GM21515 (cell line): ENCODE data around the gene CLMN.

ENCODE experiments used
- ATAC-seq: cut with Tn5 transposase; IDR thresholded peaks from one replicate; pipeline ENCODE4 v1.9.1; 2021; ENCODE audit not compliant: unreplicated experiment

Gene CLMN

DNA sequence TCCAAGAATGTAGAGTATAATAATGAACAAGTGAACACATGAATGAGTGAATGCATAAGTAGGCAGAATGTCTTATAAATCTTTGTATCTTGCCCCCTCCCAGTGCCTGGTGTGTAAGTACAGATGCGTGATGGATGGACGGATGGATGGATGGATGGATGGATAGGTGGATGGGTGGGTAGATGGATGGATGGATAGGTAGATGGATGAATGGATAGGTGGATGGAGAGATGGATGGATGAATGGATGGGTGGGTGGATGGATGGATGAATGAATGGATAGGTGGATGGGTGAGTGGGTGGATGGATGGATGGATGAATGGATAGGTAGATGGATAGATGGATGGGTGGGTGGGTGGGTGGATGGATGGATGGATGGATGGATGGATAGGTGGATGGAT is 74.4 kb downstream of the CLMN start:
- ATAC-seq, result no peak

DNA sequence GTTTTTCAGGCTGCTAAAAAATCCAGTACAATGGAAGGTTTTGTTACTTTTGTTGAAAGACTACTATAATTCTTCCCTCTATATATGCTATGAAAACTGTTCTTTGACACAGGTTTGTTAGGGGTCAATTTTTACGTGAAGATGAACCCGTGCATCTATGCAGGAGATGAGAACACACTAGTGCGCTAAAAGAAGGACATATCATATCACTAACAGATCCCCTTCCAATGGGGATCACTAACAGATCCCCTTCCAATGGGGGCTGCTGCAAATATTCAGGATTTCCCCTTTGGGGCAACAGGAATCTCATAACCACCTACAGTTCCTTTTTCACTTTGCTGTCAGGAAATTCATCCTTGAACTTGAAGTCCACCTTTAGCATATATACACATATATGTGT is 75.1 kb downstream of the CLMN start:
- no peak for ATAC-seq

DNA sequence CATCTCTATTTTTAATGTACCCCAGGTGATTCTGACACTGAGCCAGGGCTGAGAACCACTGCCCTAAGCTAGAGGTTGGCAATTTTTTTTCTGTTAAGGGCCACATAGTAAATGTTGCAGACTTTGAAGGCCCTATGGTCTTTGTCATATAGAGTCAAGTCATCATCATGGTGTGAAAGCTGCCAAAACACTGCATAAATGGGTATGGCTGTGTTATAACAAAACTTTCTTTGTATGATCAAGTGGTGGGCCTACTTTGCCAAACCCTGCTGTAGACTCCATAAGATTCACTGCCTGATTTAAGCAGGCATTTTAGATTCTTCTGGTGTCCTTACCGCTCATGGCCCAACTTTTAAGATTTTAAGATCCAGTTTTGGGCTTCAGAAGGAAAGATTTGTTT is 76.8 kb downstream of the CLMN start:
- ATAC-seq, result no peak

DNA sequence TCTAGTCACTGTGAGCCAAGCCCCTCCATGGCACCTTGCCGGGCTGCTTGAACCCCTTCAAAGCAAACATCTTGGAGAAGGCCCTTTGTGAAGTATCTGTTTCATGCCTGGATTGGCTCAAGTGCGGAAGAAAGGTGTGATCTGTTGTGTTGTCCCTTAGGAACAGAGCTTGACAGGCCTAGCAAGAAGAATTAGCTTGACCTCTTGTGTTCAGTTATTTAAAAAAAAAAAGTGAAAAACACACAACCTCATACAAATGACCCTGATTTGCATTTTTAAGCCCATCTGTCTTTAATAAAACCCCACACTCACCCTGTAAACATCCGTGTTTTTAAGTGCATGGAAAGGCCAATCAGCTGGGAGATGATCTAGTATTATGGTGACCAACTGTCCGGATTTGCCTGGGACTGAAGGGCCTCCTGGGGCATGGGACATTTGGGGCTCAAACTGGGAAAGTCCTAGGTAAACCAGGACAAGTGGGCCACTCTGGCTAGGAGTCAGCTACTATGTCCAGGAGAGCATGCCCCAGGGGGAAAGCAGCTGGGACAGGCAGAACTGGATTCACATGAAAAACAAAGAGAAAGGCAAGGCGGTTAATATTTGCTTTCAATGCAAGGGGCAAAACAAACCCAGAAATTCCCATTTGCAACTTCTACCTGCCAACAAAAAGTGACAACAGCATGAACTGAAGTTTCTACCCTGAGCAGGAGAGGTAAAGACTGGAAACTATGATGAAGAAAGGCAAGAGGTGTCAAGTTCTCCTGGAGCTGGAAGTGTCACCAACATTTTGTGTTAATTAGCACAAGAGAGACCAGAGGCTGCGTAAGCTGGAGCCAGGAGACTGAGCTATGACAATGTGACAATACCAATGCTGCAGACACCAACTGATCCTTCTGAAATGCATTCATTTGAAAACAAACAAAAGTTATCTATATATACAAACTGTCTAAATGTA is 78.6 kb downstream of the CLMN start:
- no peak for ATAC-seq

DNA sequence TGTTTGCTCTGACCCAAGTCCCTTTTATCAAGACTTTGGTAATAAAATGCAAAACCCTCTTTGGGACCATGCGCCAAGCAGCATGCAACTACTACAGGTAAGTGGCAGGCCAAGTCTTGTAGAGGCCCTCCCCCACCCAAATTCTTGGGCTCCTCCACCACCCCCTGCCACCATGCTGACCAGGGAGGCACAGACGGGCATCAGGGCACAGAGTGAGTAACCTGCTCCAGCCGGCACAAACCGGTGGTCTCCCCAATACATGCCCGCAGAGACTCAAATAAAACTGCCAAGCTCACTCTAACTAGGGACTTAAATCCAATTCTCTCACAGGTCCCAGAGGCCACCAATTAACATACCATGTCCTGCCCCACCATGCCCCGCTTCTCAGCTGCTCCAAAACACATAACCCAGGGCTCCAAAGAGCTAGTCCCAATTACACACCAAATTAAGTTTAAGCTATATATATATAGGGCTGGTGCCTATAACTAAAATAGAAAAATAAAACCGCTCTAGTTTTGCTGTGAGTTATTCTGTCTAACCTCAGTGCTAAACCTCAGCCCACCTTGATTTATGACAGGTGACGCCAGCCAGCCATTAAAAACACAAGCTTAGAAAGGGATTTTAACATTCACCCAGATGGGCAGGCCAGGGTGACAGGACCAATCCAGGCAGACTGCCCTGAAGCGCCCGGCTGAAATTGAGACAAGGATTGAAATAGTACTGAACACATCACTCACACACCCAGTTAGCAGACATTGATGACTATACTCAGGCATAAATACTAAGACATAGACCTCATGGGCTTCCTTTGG is 81.0 kb downstream of the CLMN start:
- ATAC-seq, result no peak

DNA sequence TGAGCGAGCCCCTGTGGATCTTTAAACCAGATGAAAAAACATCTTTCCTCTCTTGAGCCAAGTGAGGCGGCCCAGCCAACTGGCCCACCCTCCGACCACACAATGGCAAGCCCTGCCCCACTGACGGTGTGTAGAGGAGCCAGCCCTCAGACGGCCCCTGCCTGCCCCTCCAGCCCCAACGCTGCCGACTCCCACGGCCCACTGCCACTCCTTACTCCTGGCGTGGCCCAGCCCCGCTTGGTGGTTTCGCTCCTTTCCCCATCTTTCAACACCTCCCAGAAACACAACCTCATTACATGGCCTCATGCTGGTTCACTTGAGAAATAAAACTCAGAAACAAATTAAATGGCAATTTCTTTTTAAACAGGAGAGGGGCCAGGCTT is 81.8 kb downstream of the CLMN start:
- ATAC-seq, result no peak

DNA sequence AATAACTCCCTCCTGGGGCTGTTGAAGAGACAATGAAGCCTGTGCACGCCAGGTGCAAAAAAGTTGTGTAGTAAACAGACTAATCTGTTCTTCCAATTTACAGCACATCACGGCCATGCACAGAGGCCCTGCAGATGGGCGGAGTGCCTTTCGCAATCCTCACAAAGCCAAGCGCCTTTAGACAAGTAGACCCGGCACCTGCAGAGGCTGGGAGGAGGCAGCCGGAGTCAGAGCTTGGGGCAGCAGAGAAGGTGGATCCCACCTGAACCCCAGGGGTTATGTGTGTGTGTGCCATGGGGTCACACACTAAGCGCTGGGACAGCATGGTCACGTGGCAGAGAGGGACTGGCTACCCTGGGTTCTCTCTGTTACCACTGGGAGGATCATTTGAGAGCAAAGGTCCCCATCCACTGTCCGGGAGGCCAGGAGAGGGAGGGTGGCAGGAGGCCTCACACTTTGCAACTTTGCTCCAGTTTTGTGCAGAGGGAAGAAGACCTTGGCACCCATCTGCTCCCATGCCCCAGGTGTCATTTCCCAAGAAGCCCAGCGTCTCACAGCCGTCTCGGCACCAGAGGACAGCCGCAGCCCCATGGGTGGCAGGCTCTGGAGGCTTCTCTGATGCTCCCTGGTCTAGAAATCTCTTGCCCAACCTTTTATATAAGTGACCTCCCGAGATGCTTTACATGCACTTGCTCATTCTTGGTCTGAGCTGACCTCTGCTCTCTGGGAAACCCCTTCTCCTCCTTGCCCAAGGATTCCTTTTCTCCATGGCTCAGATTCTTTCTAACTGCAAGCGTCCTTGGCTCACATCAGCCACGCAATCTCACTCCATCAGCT is 82.4 kb downstream of the CLMN start:
- ATAC-seq, result no peak

DNA sequence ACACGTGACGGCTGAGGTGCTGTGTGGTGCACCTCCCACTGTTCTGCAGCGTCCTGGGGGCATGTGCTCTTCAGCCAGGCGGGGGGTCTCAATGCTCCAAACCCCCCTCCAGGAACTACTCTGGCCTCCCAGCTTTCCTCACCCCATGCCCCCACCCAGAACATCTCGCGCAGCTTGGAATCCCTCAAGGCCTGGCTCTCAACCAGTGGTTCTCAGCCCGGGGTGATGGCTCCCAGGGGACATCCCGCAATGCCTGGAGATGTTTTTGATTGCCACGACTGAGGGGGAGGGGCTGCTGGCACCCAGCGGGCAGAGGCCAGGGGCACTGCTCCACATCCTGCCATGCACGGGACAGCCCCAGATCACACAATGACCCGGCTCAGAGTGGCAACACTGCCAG is 83.5 kb downstream of the CLMN start:
- ATAC-seq, result no peak

DNA sequence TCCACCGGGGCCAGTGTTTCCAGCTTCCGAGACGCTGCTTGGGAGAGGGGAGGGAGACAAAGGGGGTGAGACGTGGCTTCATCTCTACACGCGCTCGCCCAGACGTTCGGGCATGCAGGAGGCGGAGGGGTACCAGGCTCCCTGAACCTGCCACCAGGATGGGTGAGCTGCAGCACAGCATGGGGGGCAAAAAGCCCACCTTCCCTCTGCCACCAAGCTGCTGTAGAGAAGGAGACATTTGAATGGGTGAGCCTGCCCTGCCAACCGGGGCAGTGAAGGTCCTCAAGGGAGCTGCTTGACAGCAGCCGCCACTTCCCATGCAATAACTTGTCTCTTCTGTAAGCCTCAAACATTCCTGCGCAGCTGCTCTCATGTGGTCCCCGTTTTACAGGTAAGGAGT is 83.9 kb downstream of the CLMN start:
- ATAC-seq, result no peak

DNA sequence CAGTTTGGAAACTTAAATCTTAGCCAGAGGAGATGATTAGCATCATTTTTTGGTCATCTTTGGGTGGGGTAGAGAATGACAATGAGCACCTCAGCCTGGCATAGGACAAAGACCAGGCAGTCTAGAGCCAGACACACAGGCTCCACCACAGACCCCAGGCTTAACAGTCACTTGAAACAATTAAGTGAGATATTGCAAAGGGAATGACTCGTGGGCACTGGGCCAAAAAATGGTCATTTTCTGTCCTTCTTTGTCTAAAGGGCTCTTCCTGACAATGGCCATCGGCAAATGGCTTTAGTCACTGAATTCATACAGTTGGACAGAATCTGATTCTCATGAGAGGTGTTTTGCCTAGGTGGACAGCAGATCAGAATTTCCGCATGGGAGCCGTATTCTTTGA is 84.4 kb downstream of the CLMN start:
- no peak for ATAC-seq

DNA sequence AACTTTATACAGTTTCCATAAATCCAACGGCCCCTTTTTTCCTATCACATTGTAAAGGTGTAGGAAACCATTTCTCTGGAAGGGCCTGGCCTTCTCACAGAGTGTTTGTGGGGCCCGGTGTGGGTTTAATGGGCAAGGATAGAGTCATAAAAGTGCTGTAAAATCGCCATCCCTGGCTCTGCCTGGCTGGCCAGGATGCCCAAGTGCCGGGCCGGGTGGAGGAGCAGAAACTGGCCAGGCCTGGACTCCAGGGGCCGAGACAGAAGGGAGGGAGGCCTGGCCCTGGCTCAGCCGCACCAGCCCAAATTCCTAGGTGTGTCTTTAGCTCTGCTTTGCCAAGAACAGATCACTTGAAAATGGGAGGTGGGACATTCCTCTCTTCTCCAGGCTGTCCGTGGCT is 85.3 kb downstream of the CLMN start:
- no peak for ATAC-seq

DNA sequence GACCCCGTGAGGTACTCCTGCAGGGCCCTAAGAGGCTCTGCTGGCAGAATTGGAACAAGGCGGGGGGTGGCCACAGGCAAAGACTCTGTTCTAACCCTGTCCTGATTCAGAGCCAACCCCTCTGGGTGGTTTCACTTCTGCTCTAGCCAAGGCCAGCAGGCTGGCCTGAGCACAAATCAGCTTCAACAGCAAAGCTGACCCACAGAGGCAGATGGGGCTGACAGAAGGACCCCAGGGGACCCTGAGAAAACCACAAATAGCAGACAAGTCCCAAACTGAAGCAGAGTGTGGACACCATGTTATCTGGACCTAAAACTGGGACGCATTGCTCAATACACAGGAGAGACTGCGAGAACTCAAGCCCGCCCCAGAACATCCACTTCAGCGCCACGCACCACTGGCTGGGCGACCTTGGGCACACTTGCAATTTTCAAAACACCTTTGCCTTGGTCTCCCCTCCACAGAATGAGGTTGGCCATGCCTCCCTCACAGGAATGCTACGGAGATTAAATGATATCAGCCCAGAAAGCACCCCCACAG is 85.9 kb downstream of the CLMN start:
- peak; percentile 87 for ATAC-seq

DNA sequence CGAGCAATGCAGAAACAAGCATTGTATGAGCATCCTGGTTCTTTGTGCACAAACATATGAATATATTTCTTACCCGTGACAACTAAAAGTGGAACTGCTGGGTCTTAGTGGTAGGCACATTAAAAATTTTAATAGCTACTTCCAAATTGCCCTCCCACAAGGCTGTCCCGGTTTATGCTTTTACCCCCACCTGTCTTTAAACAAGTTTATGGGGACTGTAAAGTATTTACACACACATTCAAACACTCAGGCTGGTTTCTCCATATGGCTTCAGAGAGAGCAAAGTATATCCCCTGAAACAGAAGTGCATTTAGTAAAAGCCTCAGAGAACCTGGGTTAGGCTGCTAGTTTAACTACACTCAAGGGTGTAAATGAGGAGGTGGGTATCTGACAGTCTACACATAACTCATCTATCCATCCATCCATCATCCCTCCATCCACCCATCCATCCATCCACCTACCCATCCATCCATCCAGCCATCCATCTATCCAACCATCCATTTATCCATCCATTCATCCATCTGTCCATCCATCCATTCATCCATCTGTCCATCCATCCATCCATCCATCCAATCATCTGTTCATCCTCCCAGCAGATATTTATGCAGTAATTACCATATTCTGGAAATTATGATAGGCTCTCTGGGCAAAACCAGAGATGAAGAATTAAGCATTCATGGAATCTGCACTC is 86.7 kb downstream of the CLMN start:
- no peak for ATAC-seq

DNA sequence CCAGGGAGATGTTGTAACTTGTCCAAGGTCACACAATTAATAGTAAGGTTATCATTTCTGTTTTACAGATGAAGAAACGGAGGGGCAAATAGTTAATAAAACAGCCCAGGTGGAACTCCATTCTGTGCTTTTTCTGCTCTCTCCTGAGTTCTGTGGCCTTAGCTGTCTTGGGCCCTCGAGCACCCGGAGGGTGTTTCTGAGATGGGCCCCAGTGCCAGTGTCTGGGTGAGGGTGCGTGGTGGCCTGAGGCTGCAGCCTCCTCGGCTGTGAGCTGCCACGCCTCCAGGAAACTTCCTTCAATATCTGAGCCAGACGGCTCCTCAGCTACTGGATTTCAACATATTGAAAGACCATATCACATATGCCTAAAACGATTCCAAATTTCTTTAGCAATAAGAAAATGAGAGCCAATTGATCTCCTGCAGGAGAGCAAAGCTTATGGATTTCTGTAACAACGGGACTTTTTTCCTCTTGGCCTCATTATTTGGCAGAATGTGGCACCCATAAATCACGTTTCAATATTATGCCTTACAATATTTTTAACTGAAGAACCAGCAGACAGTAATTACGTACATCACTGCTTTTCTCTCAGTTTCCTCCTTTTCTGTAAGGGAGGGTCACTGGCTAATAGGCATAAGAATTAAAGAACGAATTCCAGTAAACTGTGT is 87.6 kb downstream of the CLMN start:
- no peak for ATAC-seq

DNA sequence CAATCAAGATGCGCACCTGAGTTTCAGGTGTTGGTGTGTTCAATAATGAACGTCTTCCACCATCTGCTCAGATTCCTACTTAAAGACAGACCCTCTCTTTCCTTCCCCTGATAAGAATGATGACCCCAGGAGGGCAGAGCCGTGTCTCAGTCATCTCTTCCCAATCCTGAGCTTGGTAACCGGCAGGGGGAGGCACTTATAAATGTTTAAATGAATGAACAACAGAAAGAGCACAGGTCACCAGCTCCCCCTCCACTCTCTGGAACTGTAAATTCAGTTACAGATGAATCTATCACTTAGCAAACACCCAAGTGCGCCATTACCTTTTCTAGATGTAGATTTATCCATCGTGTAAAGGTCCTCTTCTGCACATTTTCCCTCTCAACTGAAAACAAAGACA is 90.0 kb downstream of the CLMN start:
- no peak for ATAC-seq

DNA sequence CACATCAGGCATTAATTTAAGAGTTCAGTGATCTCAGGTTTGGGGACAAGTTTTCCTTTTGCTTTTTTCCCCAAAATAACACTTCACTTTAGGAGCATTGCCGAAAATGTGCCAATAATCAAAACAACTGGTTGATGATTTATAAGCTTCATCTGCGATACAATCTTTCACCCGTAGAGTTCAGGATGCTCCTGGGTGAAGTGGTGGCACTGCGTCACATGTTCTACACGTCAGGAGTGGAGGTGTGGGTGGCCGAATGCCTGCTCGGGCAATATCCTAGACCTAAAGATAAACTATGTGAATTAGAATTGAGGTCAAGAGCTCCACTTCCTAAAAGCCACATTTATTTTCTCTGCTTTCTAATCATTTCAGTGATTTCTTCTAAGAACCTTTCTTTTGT is 91.5 kb downstream of the CLMN start:
- ATAC-seq, result no peak

DNA sequence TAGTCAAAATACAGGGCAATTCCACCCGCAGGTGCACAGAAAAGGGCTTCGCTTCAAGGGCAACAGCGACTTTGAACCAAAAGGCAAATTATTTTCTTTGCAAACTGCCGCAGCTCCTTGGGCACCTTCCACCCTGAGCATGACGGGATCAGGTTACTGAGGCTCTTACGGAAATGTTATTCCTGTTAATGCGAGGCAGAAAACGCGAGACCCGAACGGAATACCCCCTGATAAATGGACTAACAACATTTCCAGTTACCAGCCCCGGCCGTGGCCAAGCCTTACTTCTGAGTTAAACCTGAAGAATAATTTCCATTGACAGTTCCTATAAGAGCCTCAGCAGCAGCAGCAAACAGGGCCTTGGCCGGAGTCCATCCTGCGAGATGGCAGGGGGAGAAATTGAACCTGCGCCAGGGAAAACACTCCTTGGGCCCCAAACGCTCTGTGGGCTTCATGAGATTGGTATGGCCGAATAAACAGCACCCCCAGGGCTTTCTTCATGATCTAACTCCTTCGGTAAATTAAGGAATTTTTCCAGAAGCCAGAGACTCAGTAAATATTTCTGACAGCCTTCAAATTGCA is 92.3 kb downstream of the CLMN start:
- no peak for ATAC-seq

DNA sequence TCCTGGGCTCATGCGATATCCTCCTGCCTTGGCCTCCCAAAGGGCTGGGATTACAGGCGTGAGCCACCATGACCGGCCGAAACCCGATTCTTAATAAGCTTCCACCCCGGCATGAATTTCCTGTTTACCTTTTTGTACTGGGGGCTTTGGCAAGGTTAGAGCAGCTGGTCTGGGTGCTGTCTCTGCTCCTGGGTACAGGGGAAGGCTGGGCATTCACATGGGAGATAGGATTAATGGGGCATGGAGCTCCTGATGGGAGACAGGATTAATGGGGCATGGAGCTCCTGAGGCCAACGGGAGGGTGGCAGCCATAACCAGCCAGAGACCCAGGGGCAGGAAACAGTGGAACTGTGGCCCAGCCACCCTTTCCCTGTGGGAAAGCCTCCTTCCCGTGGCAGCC is 92.9 kb downstream of the CLMN start:
- no peak for ATAC-seq

DNA sequence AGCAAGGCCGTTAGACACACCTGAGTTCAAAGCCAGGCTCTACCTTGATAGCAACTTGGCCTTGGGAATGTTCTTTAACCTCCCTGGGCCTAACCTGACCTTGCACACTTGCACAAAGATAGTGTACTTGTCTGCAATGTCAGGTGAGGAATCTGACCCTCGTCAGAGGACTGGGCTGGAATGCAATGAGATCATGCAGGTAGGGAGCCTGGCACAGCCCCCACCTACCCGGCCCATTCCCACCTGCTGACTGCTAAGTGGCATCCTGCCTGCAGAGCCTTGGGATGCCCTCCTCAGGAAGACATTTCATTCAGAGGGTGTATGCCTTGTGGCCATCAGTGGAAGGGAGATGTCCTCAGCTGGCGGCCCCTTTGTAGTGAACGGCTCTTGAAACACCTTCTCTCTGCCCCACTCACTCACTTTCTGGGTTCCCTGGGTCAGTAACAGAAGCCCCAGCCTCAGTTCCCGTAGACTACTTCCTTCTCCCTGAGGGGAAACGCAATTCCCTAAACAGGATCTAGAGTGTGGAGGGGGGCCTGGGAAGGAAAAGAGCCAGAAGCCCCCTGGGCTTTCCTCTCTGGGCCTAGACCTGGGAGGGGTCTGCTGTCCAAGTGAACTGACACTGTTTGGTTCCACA is 94.3 kb downstream of the CLMN start:
- ATAC-seq, result no peak
